ENCODE measurements around the gene SBF2. TPM values are rescaled to one million over a fixed set of nuclear protein-coding genes. Genes with fewer than 3 reads are reported as not detected.

The SBF2 gene
- total and polyA plus RNA-seq, 2 donors (not counting 3 experiments of a cell fraction or from before 2014, with no cell fraction given) = 15.4 to 42.4 TPM

DNA sequence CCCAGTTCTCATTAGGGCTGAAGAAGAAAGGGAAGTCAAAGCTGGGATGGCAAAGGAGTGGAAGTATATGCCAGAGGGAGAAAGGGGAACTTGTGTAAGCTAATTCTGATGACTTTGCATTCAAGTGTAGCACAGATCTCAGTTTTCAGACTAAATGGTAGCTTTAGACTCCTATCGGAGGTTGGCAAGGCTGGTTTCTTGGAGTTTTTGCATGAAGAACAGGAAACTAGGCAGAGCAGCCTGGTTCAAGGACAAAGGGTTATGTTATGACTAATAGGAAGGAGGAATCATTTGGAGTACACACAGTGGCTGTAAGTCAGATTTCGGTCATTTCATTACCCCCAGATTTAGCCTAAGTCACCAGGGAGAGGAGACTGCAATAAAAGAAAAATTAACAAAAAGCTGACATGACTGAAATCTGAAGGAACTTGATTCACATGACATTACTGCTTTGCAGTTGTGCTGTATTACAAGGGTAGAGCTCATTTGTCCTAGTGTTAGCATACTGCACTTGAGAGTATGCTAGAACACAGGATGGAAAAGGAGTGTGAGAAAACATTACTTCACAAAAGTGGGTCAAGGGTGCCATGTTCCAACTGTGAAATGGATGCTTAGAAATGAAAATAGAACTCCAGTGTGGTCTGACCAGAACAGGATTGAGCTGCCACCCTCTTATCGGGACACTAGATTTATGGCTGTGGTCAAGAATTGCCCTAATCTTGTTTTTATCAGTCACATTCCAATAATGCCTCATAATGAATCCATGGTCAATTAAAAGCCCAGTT lies 34.5 kb upstream of the SBF2 start:
- peak; percentile 76 for FAIRE-seq
- DNase-seq (ENCODE audit: low read depth, low spot score) = peak; percentile 94
- peak overlapping the region; percentile 28 for H3K9ac ChIP-seq (replicated peaks; ENCODE audit: extremely low read depth, insufficient read depth, low read length)
- intact Hi-C loops (cut with micrococcal nuclease) = loop anchor here (1.0 to 10.0 kb wide), 5 partner anchors 24 to 1314 kb away; no protein-coding TSS in a partner anchor
- peaks cover 67% of the 10 kb centered on the region for H3K4me1 ChIP-seq (ENCODE audit: control insufficient read depth, extremely low read depth, insufficient read depth, low read length)
- no peaks in the 10 kb centered on the region for H3K9me3 ChIP-seq (replicated peaks; ENCODE audit: control insufficient read depth, insufficient read depth, low read length)
- H3K36me3 ChIP-seq (ENCODE audit: control insufficient read depth in 2 of 2, extremely low read depth in 1 of 2, insufficient read depth in 2 of 2, low read length in 2 of 2) = no peaks in the 10 kb centered on the region
- H3K4me3 ChIP-seq (replicated peaks in 1 of 3; ENCODE audit: insufficient read depth in 1 of 3, low read depth in 1 of 3, low read length in 3 of 3) = peak overlapping the region in 1 of 3 experiments; percentile 14
- peak overlapping the region; percentile 77 for H3K4me2 ChIP-seq (ENCODE audit: insufficient read depth, low read length)
- no peaks in the 10 kb centered on the region for H4K20me1 ChIP-seq (replicated peaks; ENCODE audit: control insufficient read depth, extremely low read depth, insufficient read depth, low read length)
- no TSS peak for BruUV-seq (replicated peaks)
- dilution Hi-C loops (cut with MboI; ENCODE audit: extremely low pct_ligation_motif_present, low sequenced_read_pairs) = no loop called here
- no peak overlapping the region for H2AFZ ChIP-seq (ENCODE audit: low read depth, low read length)
- ChIA-PET POLR2A (interaction anchor here (0.5 to 1.6 kb wide), 5 partner anchors 21 to 468 kb away, joined by 4 to 6 read pairs (median 5); partner anchors contain the start of gene ADM), CTCF (interaction anchor here (0.9 to 8.8 kb wide), 10 partner anchors 9 to 570 kb away, joined by 3 to 203 read pairs (median 4); no protein-coding TSS in a partner anchor)
- TF ChIP-seq, protein P1, sequence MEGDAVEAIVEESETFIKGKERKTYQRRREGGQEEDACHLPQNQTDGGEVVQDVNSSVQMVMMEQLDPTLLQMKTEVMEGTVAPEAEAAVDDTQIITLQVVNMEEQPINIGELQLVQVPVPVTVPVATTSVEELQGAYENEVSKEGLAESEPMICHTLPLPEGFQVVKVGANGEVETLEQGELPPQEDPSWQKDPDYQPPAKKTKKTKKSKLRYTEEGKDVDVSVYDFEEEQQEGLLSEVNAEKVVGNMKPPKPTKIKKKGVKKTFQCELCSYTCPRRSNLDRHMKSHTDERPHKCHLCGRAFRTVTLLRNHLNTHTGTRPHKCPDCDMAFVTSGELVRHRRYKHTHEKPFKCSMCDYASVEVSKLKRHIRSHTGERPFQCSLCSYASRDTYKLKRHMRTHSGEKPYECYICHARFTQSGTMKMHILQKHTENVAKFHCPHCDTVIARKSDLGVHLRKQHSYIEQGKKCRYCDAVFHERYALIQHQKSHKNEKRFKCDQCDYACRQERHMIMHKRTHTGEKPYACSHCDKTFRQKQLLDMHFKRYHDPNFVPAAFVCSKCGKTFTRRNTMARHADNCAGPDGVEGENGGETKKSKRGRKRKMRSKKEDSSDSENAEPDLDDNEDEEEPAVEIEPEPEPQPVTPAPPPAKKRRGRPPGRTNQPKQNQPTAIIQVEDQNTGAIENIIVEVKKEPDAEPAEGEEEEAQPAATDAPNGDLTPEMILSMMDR (IDR thresholded peaks at IDR 0.05; ENCODE audit: extremely low read depth in 1 of 2, insufficient read depth in 1 of 2, low read depth in 1 of 2, low read length in 2 of 2) = no peak
- TF ChIP-seq JUN (IDR thresholded peaks at IDR 0.05; ENCODE audit: borderline replicate concordance, insufficient read depth, insufficient read length, low read depth) = peak; percentile 70
- TF ChIP-seq POLR2A (IDR thresholded peaks at IDR 0.05; ENCODE audit: low read depth, low read length) = peak; percentile 43
- TF ChIP-seq MYC (IDR thresholded peaks at IDR 0.05; ENCODE audit: low read depth, low read length) = no peak
- TF ChIP-seq, protein P2, sequence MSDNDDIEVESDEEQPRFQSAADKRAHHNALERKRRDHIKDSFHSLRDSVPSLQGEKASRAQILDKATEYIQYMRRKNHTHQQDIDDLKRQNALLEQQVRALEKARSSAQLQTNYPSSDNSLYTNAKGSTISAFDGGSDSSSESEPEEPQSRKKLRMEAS (IDR thresholded peaks at IDR 0.05; ENCODE audit: insufficient read depth, insufficient read length) = no peak
- TF ChIP-seq GATA2 (IDR thresholded peaks at IDR 0.05; ENCODE audit: insufficient read depth, insufficient read length, low read depth, low read length) = peak; percentile 91
- peak; percentile 78 for TF ChIP-seq FOS (IDR thresholded peaks at IDR 0.05; ENCODE audit: borderline replicate concordance, insufficient read depth, low read length)
- TF ChIP-seq POLR2AphosphoS5 (IDR thresholded peaks at IDR 0.05; ENCODE audit: insufficient read depth, low read depth, low read length) = peak; percentile 70
- TF ChIP-seq EZH2 (IDR thresholded peaks at IDR 0.05; ENCODE audit: borderline replicate concordance, low read depth, low read length, severe bottlenecking) = no peak
- H3K27me3 ChIP-seq (ENCODE audit: control insufficient read depth in 2 of 2, insufficient read depth in 2 of 2, low read length in 2 of 2) = no peaks in the 10 kb centered on the region
- peak overlapping the region; percentile 84 for H3K27ac ChIP-seq (ENCODE audit: insufficient read depth, low read depth, low read length)
- no peaks in the 10 kb centered on the region for H3K9me1 ChIP-seq (replicated peaks; ENCODE audit: control insufficient read depth, extremely low read depth, insufficient read depth, low read length)
- H3K79me2 ChIP-seq (ENCODE audit: control insufficient read depth, insufficient read depth, low read length) = no peaks in the 10 kb centered on the region
